Chondrocyte (in vitro differentiated cells): ENCODE measurements around the gene VPS13D. TPM values are rescaled to one million over a fixed set of nuclear protein-coding genes. Genes with fewer than 3 reads are reported as not detected.

Experiments used
- DNase-seq: peaks from one replicate; pipeline ENCODE4 v3.0.0; 2021; ENCODE audit warnings: mixed read lengths, low spot score
- H3K27ac Mint-ChIP-seq: one replicate; pipeline ENCODE4 v1.8.0; 2021; ENCODE audit warnings: mild to moderate bottlenecking, moderate library complexity, mixed read lengths; ENCODE audit not compliant: unreplicated experiment
- H3K27me3 Mint-ChIP-seq: 2 replicates; pipeline ENCODE4 v1.8.0; 2021; ENCODE audit warnings: low read depth, mixed read lengths
- H3K36me3 Mint-ChIP-seq: 2 replicates; pipeline ENCODE4 v1.8.0; 2021; ENCODE audit warnings: low read depth, mixed read lengths
- H3K4me1 Mint-ChIP-seq: 2 replicates; pipeline ENCODE4 v1.8.0; 2021; ENCODE audit warnings: low read depth, mild to moderate bottlenecking, mixed read lengths
- H3K4me3 Mint-ChIP-seq: one replicate; pipeline ENCODE4 v1.8.0; 2021; ENCODE audit warnings: mild to moderate bottlenecking, moderate library complexity, mixed read lengths; ENCODE audit not compliant: unreplicated experiment
- H3K9me3 Mint-ChIP-seq: 2 replicates; pipeline ENCODE4 v1.8.0; 2021; ENCODE audit warnings: low read depth, mixed read lengths
- CTCF ChIP-seq: fragments of 200-600 bp; sonication (generic); IDR thresholded peaks from 2 replicates; pipeline ENCODE4 v1.5.0; 2021; ENCODE audit warnings: antibody characterized with exemption, mild to moderate bottlenecking, moderate library complexity
- total RNA-seq: library from RNA; stranded (reverse); gene quantifications from 3 replicates; pipeline ENCODE4 v1.2.1, GENCODE V29; 2021

VPS13D gene
- total RNA-seq, 1 donor from 2014 or later = 40.0 TPM

GRCh38 chr1:12430525-12430924 lies 200.7 kb downstream of the VPS13D start:
- H3K27me3 Mint-ChIP-seq = no peaks in the 10 kb centered on the region
- peaks cover 26% of the 10 kb centered on the region for H3K4me1 Mint-ChIP-seq
- H3K36me3 Mint-ChIP-seq = peaks cover 17% of the 10 kb centered on the region
- no peak overlapping the region for H3K27ac Mint-ChIP-seq
- H3K9me3 Mint-ChIP-seq = no peaks in the 10 kb centered on the region
- no peak for DNase-seq
- H3K4me3 Mint-ChIP-seq = no peak overlapping the region
- TF ChIP-seq CTCF = no peak

- H3K4me3 Mint-ChIP-seq = no peak overlapping the region
- DNase-seq = no peak
- no peaks in the 10 kb centered on the region for H3K27me3 Mint-ChIP-seq
- H3K9me3 Mint-ChIP-seq = no peaks in the 10 kb centered on the region
- peaks cover 42% of the 10 kb centered on the region for H3K4me1 Mint-ChIP-seq
- no peak for TF ChIP-seq CTCF
- no peak overlapping the region for H3K27ac Mint-ChIP-seq
- peaks cover 14% of the 10 kb centered on the region for H3K36me3 Mint-ChIP-seq
These were observed 203.1 kb downstream of the VPS13D start for GRCh38 chr1:12432897-12433296.

- Mint-ChIP-seq H3K4me3 (no peak overlapping the region), H3K36me3 (peaks cover 13% of the 10 kb centered on the region), H3K4me1 (peaks cover 45% of the 10 kb centered on the region), H3K9me3 (no peaks in the 10 kb centered on the region), H3K27ac (peak overlapping the region; percentile 87), H3K27me3 (no peaks in the 10 kb centered on the region)
- no peak for TF ChIP-seq CTCF
- no peak for DNase-seq
These were observed 203.7 kb downstream of the VPS13D start for GRCh38 chr1:12433323-12434053.

GRCh38 chr1:12434174-12434573 lies 204.3 kb downstream of the VPS13D start:
- TF ChIP-seq CTCF = no peak
- H3K9me3 Mint-ChIP-seq = no peaks in the 10 kb centered on the region
- H3K27ac Mint-ChIP-seq = peak overlapping the region; percentile 87
- peaks cover 14% of the 10 kb centered on the region for H3K36me3 Mint-ChIP-seq
- H3K4me3 Mint-ChIP-seq = no peak overlapping the region
- no peaks in the 10 kb centered on the region for H3K27me3 Mint-ChIP-seq
- peaks cover 52% of the 10 kb centered on the region for H3K4me1 Mint-ChIP-seq
- DNase-seq = no peak

- no peak overlapping the region for H3K27ac Mint-ChIP-seq
- no peak for DNase-seq
- no peaks in the 10 kb centered on the region for H3K27me3 Mint-ChIP-seq
- H3K36me3 Mint-ChIP-seq = peaks cover 15% of the 10 kb centered on the region
- H3K4me3 Mint-ChIP-seq = no peak overlapping the region
- peaks cover 55% of the 10 kb centered on the region for H3K4me1 Mint-ChIP-seq
- no peak for TF ChIP-seq CTCF
- no peaks in the 10 kb centered on the region for H3K9me3 Mint-ChIP-seq
These were observed 204.9 kb downstream of the VPS13D start for GRCh38 chr1:12434686-12435085.
